Transverse colon (tissue), 4 donors: ENCODE measurements around the gene PGM5. TPM values are rescaled to one million over a fixed set of nuclear protein-coding genes. Genes with fewer than 3 reads are reported as not detected.

Source experiments
- DNase-seq: peaks from one replicate; pipeline ENCODE4 v3.0.0-alpha.2; 2019
- H3K27ac ChIP-seq, 4 donors: fragments of 200-600 bp; sonication (generic); 2 replicates each; pipeline ENCODE4 v1.5.1; 2016 to 2018; ENCODE audit warnings: inconsistent platforms in 4 of 4
- H3K27me3 ChIP-seq: fragments of 200-600 bp; sonication (generic); 2 replicates; pipeline ENCODE4 v1.5.1; 2017; ENCODE audit warnings: inconsistent platforms
- H3K36me3 ChIP-seq, 4 donors: fragments of 200-600 bp; sonication (generic); 2 replicates each; pipeline ENCODE4 v1.5.1; 2017 to 2019; ENCODE audit warnings: inconsistent platforms in 4 of 4
- H3K4me1 ChIP-seq, 4 donors: fragments of 200-600 bp; sonication (generic); 2 replicates each; pipeline ENCODE4 v1.5.1; 2017 to 2020; ENCODE audit warnings: inconsistent platforms in 4 of 4
- H3K4me3 ChIP-seq, 4 donors: fragments of 200-600 bp; sonication (generic); 1 replicate in 1 of 4; 2 replicates in 3 of 4; pipeline versions ENCODE4 v1.5.1 to v1.6.1; 2017 to 2019; ENCODE audit warnings: inconsistent platforms in 4 of 4
- H3K9me3 ChIP-seq, 2 donors: fragments of 200-600 bp; sonication (generic); 2 replicates each; pipeline ENCODE4 v1.5.1; 2017 to 2019; ENCODE audit warnings: inconsistent platforms in 2 of 2
- EP300 ChIP-seq: sonication (generic); formaldehyde crosslinking; IDR thresholded peaks from one replicate; pipeline ENCODE4 v1.6.1; 2017; ENCODE audit warnings: antibody characterized with exemption, low read depth
- POLR2A ChIP-seq: fragments of 450-650 bp; IDR thresholded peaks from one replicate; pipeline ENCODE4 v1.6.1; 2016; ENCODE audit warnings: antibody characterized with exemption, mild to moderate bottlenecking, moderate library complexity
- POLR2AphosphoS5 ChIP-seq, 3 donors: sonication (generic); formaldehyde crosslinking; IDR thresholded peaks; one replicate each; pipeline ENCODE4 v1.6.1; 2016; ENCODE audit warnings: antibody characterized with exemption in 3 of 3
- WGBS, 2 donors: methylation state at CpG; one replicate each; pipeline ENCODE4 v1.1.5; 2018; ENCODE audit warnings: low coverage in 1 of 2; 5-methylcytosine and 5-hydroxymethylcytosine counted together
- in situ Hi-C, 4 donors: fragments of 200-750 bp; cut with MboI; loops; one replicate each; pipeline versions ENCODE4 v1.15.0 to v1.15.1; 2017; ENCODE audit warnings: low sequenced_read_pairs in 3 of 4, low pct_ligation_motif_present in 1 of 4, low pct_unique_long_range_greater_than_20kb in 1 of 4
- intact Hi-C: fragments of 100-400 bp; cut with DNase I; formaldehyde crosslinking; loops from one replicate; pipeline ENCODE4 v1.15.1; 2023; ENCODE audit warnings: low total_unique reads
- total RNA-seq, 4 donors: library from RNA; depleted of rRNA; stranded (reverse); fragments of >200 nt; gene quantifications; one replicate each; pipeline ENCODE4 v1.1.0, GENCODE V29; 2016
- TF ChIP-seq, protein P1 (sequence below), 5 experiments: fragments of 200-600 bp in 3 of 5; fragments of 450-650 bp in 2 of 5; sonication (generic) in 3 of 5; IDR thresholded peaks; 1 replicate in 2 of 5; 2 replicates in 3 of 5; pipeline ENCODE4 v1.5.1; 2016 to 2017; ENCODE audit warnings: antibody characterized with exemption in 5 of 5, inconsistent platforms in 3 of 5, mild to moderate bottlenecking in 2 of 5, moderate library complexity in 1 of 5

Gene PGM5
- total RNA-seq, 4 donors from 2014 or later = 78.2 to 94.9 (median 89.4) TPM

DNA sequence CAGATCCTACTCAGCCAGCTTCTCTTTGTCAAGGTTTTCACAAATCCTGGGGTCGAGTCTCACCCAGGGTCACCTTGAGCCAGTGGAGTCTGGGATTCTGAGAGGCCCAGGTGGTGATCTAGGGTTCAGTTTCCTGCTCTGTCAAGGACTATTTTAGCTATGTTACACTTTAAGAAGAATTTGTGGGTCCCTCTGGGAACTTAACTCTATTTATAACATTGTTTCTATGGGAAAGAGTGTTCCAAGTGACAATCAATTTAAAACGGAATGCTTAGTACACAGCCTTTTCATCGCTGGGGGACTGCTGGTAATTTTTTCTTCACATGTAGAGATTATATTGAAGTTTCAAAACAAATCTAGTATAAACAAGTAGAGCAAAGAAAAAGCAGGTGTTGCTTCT, 211.2 kb downstream of the PGM5 start:
- no peaks in the 10 kb centered on the region for H3K9me3 ChIP-seq
- no peaks in the 10 kb centered on the region for H3K36me3 ChIP-seq
- H3K27me3 ChIP-seq = no peaks in the 10 kb centered on the region
- intact Hi-C loops = no loop called here
- no peak overlapping the region for H3K4me3 ChIP-seq
- TF ChIP-seq POLR2A (no peak), EP300 (no peak), POLR2AphosphoS5 (IDR thresholded peaks at IDR 0.05) (no peak)
- TF ChIP-seq, protein P1, sequence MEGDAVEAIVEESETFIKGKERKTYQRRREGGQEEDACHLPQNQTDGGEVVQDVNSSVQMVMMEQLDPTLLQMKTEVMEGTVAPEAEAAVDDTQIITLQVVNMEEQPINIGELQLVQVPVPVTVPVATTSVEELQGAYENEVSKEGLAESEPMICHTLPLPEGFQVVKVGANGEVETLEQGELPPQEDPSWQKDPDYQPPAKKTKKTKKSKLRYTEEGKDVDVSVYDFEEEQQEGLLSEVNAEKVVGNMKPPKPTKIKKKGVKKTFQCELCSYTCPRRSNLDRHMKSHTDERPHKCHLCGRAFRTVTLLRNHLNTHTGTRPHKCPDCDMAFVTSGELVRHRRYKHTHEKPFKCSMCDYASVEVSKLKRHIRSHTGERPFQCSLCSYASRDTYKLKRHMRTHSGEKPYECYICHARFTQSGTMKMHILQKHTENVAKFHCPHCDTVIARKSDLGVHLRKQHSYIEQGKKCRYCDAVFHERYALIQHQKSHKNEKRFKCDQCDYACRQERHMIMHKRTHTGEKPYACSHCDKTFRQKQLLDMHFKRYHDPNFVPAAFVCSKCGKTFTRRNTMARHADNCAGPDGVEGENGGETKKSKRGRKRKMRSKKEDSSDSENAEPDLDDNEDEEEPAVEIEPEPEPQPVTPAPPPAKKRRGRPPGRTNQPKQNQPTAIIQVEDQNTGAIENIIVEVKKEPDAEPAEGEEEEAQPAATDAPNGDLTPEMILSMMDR (IDR thresholded peaks at IDR 0.05) = no peak
- H3K4me1 ChIP-seq = peaks cover 0 to 3% (median 0%) of the 10 kb centered on the region in 4 donors
- DNase-seq = no peak
- WGBS, 2 donors = 78 to 88% methylated on average over 3 of the region's 3 CpGs
- H3K27ac ChIP-seq = no peak overlapping the region
- in situ Hi-C loops = no loop called here

DNA sequence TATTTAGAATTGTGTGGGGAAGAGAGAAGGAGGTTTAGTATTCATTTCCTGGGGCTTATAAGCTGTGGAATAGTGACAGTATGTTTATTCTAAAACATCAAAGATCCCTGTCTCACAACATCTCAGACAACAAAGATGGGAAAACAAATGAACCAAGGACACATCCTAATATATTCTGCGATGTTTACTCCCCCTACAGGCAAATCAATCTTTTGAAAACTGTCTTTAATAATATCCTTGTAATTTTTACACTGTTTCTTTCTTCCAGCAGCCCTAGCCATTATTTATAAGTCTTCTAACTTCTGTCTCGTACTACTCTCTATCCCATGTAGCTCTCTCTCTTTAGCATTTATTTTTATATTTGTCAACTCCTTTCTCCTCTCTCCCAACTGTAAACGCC, 217.7 kb downstream of the PGM5 start:
- no peak overlapping the region for H3K4me3 ChIP-seq
- no peaks in the 10 kb centered on the region for H3K27me3 ChIP-seq
- no peaks in the 10 kb centered on the region for H3K9me3 ChIP-seq
- H3K4me1 ChIP-seq = peaks cover 0 to 3% (median 0%) of the 10 kb centered on the region in 4 donors
- in situ Hi-C loops (no loop called here), intact Hi-C loops (no loop called here)
- no peak overlapping the region for H3K27ac ChIP-seq
- no peaks in the 10 kb centered on the region for H3K36me3 ChIP-seq
- TF ChIP-seq, protein P1 (IDR thresholded peaks at IDR 0.05) = no peak
- TF ChIP-seq EP300 (no peak), POLR2A (no peak), POLR2AphosphoS5 (IDR thresholded peaks at IDR 0.05) (no peak)
- DNase-seq = no peak
- 64 to 71% methylated on average over 3 of the region's 3 CpGs for WGBS, 2 donors

DNA sequence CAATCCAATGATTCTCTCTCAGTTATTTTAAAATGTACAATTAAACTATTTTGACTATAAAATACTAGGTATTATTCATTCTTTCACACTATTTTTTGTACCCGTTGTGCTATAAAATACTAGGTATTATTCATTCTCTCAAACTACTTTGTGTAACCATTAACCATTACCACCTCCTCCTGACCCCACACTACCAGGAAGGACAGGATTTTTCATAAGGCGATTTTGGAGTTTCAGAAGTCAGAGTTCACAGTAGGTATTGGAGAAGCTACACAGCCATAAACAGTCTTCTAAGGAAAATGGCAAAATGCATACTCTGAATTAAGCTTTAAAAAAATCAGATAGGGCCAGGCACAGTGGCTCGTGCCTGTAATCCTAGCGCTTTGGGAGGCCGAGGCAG, 219.4 kb downstream of the PGM5 start:
- intact Hi-C loops = no loop called here
- TF ChIP-seq, protein P1 (IDR thresholded peaks at IDR 0.05) = no peak
- TF ChIP-seq POLR2A (no peak), POLR2AphosphoS5 (IDR thresholded peaks at IDR 0.05) (no peak), EP300 (no peak)
- Histone ChIP-seq H3K27ac (no peak overlapping the region), H3K9me3 (no peaks in the 10 kb centered on the region), H3K36me3 (no peaks in the 10 kb centered on the region), H3K4me1 (no peaks in the 10 kb centered on the region), H3K27me3 (no peaks in the 10 kb centered on the region), H3K4me3 (no peak overlapping the region)
- in situ Hi-C loops = loop anchor here in 3 of 4 donors (25.0 kb wide), 3 partner anchors 111 to 436 kb away; partner anchors contain the start of gene PRKACG (in 1 of the 3)
- DNase-seq = no peak
- 58% methylated on average over 4 to 5 of the region's 5 CpGs for WGBS, 2 donors

DNA sequence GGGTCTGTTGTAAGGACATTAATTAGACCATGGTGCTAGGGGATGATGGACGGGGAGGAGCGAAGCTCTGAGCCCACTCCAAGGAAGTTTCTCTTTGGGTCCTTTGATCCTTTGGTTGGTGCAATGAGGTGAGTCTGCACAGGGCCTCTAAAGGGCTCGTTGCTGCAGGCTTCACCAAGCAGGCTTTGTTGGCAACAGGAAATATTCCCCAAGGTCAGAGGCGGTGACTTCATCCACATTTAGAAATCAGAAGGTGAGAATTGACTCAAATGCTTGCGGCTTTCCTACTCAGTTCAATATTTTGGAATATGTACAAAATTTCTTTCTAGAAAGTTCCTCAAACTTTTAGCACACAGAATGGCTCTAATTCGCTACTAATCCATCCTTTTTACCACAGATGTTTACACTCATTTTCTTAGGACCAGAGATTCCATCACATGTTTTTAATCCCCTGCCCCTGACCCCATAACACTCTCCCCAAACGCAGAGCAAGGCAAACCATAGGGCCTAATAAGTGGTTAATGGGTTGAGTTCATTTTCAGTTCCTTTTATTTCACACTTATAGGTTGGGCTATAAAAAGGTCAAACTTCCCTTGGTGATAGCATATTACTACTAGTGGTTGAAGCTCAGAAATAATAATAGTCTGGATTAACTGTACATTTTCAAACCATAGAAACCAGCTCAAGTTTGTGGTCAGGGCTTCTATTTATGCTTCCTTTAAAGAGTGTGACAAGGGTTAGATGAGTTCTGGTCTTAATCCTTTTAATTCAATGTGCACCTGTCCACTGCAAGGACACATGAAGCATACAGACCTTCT, 221.6 kb downstream of the PGM5 start:
- no peaks in the 10 kb centered on the region for H3K9me3 ChIP-seq
- intact Hi-C loops = loop anchor here (1.0 kb wide), 1 partner anchor 420 kb away; no protein-coding TSS in a partner anchor

More for the DNA sequence above, 221.6 kb downstream of the PGM5 start:
- TF ChIP-seq EP300 (no peak), POLR2A (no peak), POLR2AphosphoS5 (IDR thresholded peaks at IDR 0.05) (no peak)
- TF ChIP-seq, protein P1 (IDR thresholded peaks at IDR 0.05) = no peak
- Histone ChIP-seq H3K36me3 (no peaks in the 10 kb centered on the region), H3K4me3 (no peak overlapping the region), H3K27me3 (no peaks in the 10 kb centered on the region), H3K27ac (no peak overlapping the region), H3K4me1 (no peaks in the 10 kb centered on the region)
- 75 to 83% methylated on average over 4 to 7 of the region's 7 CpGs for WGBS, 2 donors
- in situ Hi-C loops = loop anchor here in 3 of 4 donors (25.0 kb wide), 3 partner anchors 109 to 434 kb away; partner anchors contain the start of gene PRKACG (in 1 of the 3)
- DNase-seq = no peak
